Measurements from ENCODE around the gene ABI3. TPM values are rescaled to one million over a fixed set of nuclear protein-coding genes. Genes with fewer than 3 reads are reported as not detected.

ABI3 gene
- total and polyA plus RNA-seq, 9 of the 15 experiments (the other 6 are each of a cell fraction or from before 2014, with no cell fraction given), result not detected

DNA sequence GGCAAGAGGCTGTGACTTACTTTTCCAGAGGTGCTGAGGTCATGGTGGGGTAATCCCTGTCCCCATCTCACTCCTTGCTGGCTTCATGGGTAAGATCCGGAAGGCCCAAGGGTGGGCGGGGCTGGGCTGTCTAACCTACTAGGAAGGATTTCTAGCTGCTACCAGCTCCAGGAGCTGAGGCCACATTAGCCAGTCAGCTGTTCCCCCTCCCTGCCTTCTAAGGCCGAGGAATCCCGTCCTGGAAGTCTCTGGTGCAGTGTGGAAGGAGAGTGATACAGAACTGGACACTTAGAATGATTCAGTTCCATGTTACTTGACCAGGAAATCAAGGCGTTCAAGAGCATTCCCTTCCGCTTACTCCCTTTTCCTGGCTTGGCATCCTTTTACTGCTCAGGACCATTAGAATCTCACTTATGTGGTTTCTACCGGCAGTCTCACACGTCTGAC, 9.0 kb upstream of the ABI3 start:
- Histone ChIP-seq H3K4me1 (replicated peaks in 1 of 2; ENCODE audit: control insufficient read depth in 2 of 2, insufficient read depth in 2 of 2, low read length in 2 of 2) (no peaks in the 10 kb centered on the region; a peak in 1 of 5 replicates), H3K79me2 (ENCODE audit: control insufficient read depth, insufficient read depth, low read length) (no peaks in the 10 kb centered on the region), H3K4me2 (ENCODE audit: insufficient read depth, low read length) (no peak overlapping the region), H3K9me1 (ENCODE audit: control insufficient read depth, insufficient read depth, low read length) (no peaks in the 10 kb centered on the region), H4K20me1 (replicated peaks; ENCODE audit: control insufficient read depth, insufficient read depth, low read length) (no peaks in the 10 kb centered on the region), H3K4me3 (no peak overlapping the region), H3K9ac (ENCODE audit: insufficient read depth in 1 of 2, low read depth in 2 of 2, low read length in 2 of 2) (no peak overlapping the region), H3K9me3 (replicated peaks; ENCODE audit: control insufficient read depth, insufficient read depth, low read depth, low read length) (no peaks in the 10 kb centered on the region), H3K27me3 (ENCODE audit: control insufficient read depth in 2 of 2, insufficient read depth in 2 of 2, low read length in 2 of 2) (peaks cover 12 to 45% of the 10 kb centered on the region in 2 experiments), H3K27ac (ENCODE audit: extremely low read depth, low read depth, low read length) (no peak overlapping the region), H3K36me3 (ENCODE audit: control insufficient read depth, insufficient read depth, low read length) (no peaks in the 10 kb centered on the region), H2AFZ (ENCODE audit: low read depth, low read length) (no peak overlapping the region)
- no peak for ATAC-seq
- peak in 1 of 4 experiments; percentile 2 for DNase-seq (ENCODE audit: extremely low read depth in 1 of 4, low spot score in 3 of 4)
- intact Hi-C loops (cut with micrococcal nuclease) (no loop called here), in situ Hi-C loops (cut with MboI) (no loop called here)
- 28% methylated on average over 6 of the region's 8 CpGs for WGBS (ENCODE audit: insufficient coverage, low coverage, missing lambda C conversion rate)
- POLR2A ChIA-PET, result no interaction called here
- no peak for TF ChIP-seq SMAD4 (CRISPR knock-in tag; conservative IDR thresholded peaks at IDR 0.05)
- no peak for TF ChIP-seq FIP1L1 (IDR thresholded peaks at IDR 0.05; ENCODE audit: low read depth, low read length, poor library complexity, severe bottlenecking)
- no TSS peak for BruUV-seq (replicated peaks)
- FAIRE-seq, result no peak
- CTCF ChIA-PET (ENCODE audit: low intra/inter-chr PET ratio), result no interaction called here

DNA sequence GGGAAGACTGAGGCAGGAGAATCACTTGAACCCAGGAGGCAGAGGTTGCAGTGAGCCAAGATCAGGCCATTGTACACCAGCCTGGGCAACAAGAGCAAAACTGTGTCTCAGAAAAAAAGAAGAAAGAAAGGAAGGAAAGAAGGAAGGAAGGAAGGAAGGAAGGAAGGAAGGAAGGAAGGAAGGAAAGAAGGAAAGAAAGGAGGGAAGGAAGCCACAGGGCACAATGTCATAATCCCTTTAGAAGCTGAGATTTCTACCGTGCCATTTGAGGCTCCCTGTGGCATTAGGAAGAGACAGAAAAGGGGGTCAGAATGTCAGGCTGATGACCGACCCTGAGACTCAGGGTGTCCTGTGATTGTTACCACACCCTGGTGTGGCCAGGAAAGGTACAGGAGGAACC, 6.7 kb upstream of the ABI3 start:
- Histone ChIP-seq H3K4me3 (no peak overlapping the region), H3K79me2 (ENCODE audit: control insufficient read depth, insufficient read depth, low read length) (no peaks in the 10 kb centered on the region), H3K27me3 (ENCODE audit: control insufficient read depth in 2 of 2, insufficient read depth in 2 of 2, low read length in 2 of 2) (peaks cover 18 to 66% of the 10 kb centered on the region in 2 experiments), H3K4me1 (replicated peaks in 1 of 2; ENCODE audit: control insufficient read depth in 2 of 2, insufficient read depth in 2 of 2, low read length in 2 of 2) (no peaks in the 10 kb centered on the region; a peak in 1 of 5 replicates), H3K9me3 (replicated peaks; ENCODE audit: control insufficient read depth, insufficient read depth, low read depth, low read length) (no peaks in the 10 kb centered on the region), H2AFZ (ENCODE audit: low read depth, low read length) (no peak overlapping the region), H3K9ac (ENCODE audit: insufficient read depth in 1 of 2, low read depth in 2 of 2, low read length in 2 of 2) (no peak overlapping the region), H4K20me1 (replicated peaks; ENCODE audit: control insufficient read depth, insufficient read depth, low read length) (no peaks in the 10 kb centered on the region), H3K27ac (ENCODE audit: extremely low read depth, low read depth, low read length) (no peak overlapping the region), H3K4me2 (ENCODE audit: insufficient read depth, low read length) (no peak overlapping the region), H3K9me1 (ENCODE audit: control insufficient read depth, insufficient read depth, low read length) (no peaks in the 10 kb centered on the region), H3K36me3 (ENCODE audit: control insufficient read depth, insufficient read depth, low read length) (no peaks in the 10 kb centered on the region)
- CTCF ChIA-PET (ENCODE audit: low intra/inter-chr PET ratio), result no interaction called here
- no peak for TF ChIP-seq ZFP36 (IDR thresholded peaks at IDR 0.05; ENCODE audit: low read depth, low read length, partially characterized antibody)
- no peak for ATAC-seq
- DNase-seq (ENCODE audit: extremely low read depth in 1 of 4, low spot score in 3 of 4), result no peak
- intact Hi-C loops (cut with micrococcal nuclease), result no loop called here
- 0% methylated on average over 2 of the region's 2 CpGs for WGBS (ENCODE audit: insufficient coverage, low coverage, missing lambda C conversion rate)
- BruUV-seq (replicated peaks), result no TSS peak
- in situ Hi-C loops (cut with MboI), result no loop called here
- FAIRE-seq, result no peak
- POLR2A ChIA-PET, result no interaction called here

Measured in K562 (cell line).